ENCODE data around the gene UBE2D1.

DNA sequence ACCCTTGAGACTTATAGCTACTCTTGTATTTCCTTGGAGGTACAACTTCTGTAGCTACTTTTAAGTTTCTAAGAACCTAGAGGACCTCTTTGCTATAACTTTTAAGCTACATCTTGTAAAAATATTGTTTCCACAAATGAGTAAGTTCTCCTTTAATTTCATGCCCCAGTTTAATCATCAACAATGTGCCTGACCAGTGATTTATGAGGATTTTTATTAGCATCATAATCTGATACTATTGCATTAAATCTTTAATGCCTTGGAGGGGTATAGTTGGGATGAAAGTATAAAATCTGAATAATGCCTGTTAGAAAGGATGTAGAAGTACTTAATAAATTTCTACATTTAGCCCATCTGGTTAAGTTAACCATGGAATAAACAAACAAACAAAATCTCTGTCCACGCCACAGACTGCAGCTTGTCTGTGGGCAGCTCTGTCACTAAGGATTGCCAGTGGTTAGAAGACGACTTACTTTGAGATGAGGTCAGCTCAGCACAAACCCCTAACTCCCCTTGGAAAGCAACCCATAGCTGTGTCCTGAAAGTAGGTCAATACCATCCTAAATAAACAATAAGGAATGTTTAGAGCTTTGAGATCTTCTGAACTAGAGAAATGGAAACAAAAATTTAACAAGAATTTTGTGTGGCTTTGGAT lies 18.3 kb downstream of the UBE2D1 start:
- TF ChIP-seq POLR2A (IDR thresholded peaks at IDR 0.05): no peak
- TF ChIP-seq, protein P1, sequence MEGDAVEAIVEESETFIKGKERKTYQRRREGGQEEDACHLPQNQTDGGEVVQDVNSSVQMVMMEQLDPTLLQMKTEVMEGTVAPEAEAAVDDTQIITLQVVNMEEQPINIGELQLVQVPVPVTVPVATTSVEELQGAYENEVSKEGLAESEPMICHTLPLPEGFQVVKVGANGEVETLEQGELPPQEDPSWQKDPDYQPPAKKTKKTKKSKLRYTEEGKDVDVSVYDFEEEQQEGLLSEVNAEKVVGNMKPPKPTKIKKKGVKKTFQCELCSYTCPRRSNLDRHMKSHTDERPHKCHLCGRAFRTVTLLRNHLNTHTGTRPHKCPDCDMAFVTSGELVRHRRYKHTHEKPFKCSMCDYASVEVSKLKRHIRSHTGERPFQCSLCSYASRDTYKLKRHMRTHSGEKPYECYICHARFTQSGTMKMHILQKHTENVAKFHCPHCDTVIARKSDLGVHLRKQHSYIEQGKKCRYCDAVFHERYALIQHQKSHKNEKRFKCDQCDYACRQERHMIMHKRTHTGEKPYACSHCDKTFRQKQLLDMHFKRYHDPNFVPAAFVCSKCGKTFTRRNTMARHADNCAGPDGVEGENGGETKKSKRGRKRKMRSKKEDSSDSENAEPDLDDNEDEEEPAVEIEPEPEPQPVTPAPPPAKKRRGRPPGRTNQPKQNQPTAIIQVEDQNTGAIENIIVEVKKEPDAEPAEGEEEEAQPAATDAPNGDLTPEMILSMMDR (IDR thresholded peaks at IDR 0.05): no peak

Measured in right lobe of liver (tissue), 4 donors.